ENCODE results near the gene ADORA1.

DNA sequence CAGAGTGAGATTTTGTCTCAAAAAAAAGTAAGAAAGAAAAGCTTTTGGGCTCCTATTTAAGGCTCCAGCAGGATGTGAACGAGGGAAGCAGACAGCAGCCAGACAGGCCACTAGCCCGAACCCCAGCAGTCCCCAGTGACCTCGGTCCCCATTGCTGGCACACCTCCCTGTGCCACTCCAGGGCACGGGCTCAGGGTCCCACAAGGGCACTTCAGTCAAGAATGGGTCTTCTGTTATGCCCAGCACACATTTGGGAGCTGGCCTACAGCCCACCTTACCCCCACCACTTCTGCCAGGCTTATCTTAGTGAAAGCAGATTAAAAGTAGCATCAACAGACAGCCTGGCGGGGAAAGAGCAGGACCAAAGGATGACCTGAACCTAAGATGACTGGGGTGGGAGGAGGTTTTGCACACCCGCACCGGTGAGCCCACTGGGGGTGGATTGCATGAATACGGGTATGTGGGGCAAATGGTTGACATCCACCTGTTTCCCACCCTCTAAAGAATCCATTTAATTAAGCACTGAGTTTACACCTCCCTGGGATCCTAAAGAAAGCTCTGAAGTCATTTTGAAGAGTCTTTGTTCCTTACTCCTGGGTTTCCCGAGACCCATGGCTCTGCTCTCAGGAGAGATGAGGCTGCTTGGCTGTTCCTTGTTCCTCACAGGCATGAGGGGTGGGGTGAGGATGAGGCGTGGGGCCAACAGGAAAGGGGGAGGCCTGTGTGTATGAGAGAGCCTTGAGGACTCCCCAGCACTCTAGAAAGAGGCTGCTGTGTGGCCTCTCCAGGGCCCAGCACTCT, 54.3 kb downstream of the ADORA1 start:
- TF ChIP-seq, protein P1, sequence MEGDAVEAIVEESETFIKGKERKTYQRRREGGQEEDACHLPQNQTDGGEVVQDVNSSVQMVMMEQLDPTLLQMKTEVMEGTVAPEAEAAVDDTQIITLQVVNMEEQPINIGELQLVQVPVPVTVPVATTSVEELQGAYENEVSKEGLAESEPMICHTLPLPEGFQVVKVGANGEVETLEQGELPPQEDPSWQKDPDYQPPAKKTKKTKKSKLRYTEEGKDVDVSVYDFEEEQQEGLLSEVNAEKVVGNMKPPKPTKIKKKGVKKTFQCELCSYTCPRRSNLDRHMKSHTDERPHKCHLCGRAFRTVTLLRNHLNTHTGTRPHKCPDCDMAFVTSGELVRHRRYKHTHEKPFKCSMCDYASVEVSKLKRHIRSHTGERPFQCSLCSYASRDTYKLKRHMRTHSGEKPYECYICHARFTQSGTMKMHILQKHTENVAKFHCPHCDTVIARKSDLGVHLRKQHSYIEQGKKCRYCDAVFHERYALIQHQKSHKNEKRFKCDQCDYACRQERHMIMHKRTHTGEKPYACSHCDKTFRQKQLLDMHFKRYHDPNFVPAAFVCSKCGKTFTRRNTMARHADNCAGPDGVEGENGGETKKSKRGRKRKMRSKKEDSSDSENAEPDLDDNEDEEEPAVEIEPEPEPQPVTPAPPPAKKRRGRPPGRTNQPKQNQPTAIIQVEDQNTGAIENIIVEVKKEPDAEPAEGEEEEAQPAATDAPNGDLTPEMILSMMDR (IDR thresholded peaks at IDR 0.05; ENCODE audit: low read length) = no peak
- no peak for TF ChIP-seq EZH2 (optimal IDR thresholded peaks at IDR 0.05; ENCODE audit: low read depth, low read length)
- no peak for TF ChIP-seq EZH2phosphoT487 (IDR thresholded peaks at IDR 0.05; ENCODE audit: low read length)

All from MM.1S (cell line).